ENCODE data around the gene SYNM.

Gene SYNM

DNA sequence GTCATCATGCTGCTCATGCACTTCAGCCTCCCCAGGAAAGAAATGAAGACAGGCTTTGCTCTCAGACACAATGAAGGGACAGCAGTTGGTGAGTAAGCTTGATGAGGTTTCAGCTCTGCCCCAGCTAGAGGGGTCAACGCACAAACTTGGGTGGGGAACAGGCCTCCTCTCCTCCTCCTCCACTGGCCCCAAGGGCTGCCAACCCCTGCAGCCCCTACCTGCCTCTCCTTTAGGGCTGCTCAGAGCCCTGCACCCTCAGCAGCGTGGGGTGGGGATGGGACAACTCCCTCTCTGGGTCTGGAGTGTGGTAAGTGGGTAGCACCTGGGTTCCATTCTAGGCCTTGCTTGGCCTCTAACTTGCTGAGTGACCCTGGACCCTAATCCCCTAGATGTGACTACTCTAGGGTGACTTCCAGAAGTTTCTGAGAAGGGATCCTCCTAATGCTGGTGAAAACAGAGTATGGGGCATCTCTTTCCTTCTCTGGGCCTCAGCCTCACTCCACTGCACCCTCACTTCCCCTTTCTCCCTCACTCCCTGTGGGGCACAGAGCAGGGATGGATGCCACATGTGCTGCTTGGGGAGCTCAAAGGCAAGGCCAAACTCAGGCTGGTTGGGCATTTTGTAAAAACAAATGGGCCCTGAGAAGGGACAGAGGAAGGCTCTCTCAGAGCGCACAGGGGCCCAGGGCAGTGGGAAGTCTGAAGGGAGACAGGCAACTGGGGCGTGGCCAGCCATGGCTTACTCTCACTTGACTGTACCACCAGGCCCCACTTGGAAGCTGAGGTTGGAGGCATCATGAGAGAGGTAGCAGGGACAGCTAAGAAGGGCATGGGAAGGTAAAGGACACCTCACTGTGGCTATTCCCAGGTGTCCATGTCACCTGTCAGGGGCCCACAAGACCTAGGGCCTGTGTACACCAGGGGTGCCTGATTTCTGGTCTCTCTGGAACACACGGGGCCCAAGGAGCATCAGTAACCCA lies 64.0 kb downstream of the SYNM start:
- H3K27ac ChIP-seq (ENCODE audit: low read length): no peak overlapping the region
- no peaks in the 10 kb centered on the region for H3K4me1 ChIP-seq (ENCODE audit: control insufficient read depth, insufficient read depth, low read length)
- no CpG with 5 or more reads among the region's 5 CpGs for WGBS (ENCODE audit: insufficient coverage, insufficient read length)
- H3K4me3 ChIP-seq (ENCODE audit: low read length): no peak overlapping the region
- no peaks in the 10 kb centered on the region for H3K9me3 ChIP-seq (ENCODE audit: control insufficient read depth, insufficient read depth, low read length)
- no peak for DNase-seq (ENCODE audit: low read depth, low spot score)
- H3K27me3 ChIP-seq (ENCODE audit: control insufficient read depth, insufficient read depth, low read length): no peaks in the 10 kb centered on the region
- H3K36me3 ChIP-seq (ENCODE audit: control insufficient read depth, insufficient read depth, low read length): no peaks in the 10 kb centered on the region

DNA sequence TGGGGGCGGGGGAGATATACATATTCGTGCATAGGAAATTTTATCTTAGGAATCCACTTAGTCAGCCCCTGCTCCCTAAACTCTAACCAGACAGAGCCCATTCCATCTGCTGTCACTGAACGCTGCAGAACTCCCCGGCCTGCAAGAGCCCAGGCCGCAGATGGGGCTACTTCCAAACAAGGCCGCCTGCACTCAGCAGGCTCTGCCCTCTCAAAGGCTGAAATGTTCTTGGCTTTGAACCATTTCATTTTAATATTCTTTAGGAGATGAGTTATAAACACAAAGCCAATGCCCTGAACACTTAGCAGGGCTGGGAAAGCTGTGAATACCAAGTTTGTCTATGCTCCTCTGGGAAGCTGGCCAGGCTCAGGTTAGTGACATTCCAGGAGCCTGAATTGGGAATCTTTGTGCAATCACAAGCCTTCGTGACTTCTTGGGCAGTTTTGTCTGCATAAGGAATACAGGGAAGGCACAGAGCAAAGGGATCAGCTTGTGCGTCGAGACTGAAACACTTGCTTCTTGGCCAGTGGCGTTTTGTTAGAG lies 65.0 kb downstream of the SYNM start:
- Histone ChIP-seq H3K36me3 (ENCODE audit: control insufficient read depth, insufficient read depth, low read length) (no peaks in the 10 kb centered on the region), H3K27ac (ENCODE audit: low read length) (no peak overlapping the region), H3K4me3 (ENCODE audit: low read length) (no peak overlapping the region), H3K9me3 (ENCODE audit: control insufficient read depth, insufficient read depth, low read length) (no peaks in the 10 kb centered on the region), H3K27me3 (ENCODE audit: control insufficient read depth, insufficient read depth, low read length) (no peaks in the 10 kb centered on the region), H3K4me1 (ENCODE audit: control insufficient read depth, insufficient read depth, low read length) (no peaks in the 10 kb centered on the region)
- no CpG with 5 or more reads among the region's 10 CpGs for WGBS (ENCODE audit: insufficient coverage, insufficient read length)
- no peak for DNase-seq (ENCODE audit: low read depth, low spot score)

DNA sequence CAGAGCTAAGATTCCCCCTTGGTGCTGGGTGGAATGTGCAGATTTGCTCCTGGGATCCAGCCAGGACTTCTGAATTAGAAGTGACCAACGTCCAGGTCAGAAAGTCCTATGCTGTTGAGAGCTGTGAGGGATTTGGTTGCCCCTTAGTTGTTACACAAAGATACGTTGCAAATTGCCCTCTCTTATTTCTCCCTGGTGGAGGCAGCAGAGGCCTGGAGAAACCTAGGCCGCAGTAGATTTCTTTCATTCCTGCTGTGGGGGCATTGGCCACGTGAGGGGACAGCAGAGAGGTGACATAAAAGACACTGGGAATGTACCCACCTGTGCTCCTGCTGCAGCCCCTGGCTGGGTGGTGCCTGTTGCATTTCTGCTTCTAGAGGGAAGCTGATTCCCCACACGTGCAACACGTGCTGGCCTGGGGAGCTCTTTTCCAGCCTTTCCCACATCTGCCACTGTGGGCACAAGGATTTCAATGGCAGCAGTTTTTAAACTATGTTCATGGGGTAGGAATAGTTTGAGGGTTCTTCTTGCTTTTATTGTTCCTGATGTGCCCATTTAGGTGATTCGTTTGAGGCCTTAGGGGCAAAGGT lies 65.7 kb downstream of the SYNM start:
- H3K27me3 ChIP-seq (ENCODE audit: control insufficient read depth, insufficient read depth, low read length): no peaks in the 10 kb centered on the region
- DNase-seq (ENCODE audit: low read depth, low spot score): no peak
- no peaks in the 10 kb centered on the region for H3K36me3 ChIP-seq (ENCODE audit: control insufficient read depth, insufficient read depth, low read length)
- no peaks in the 10 kb centered on the region for H3K9me3 ChIP-seq (ENCODE audit: control insufficient read depth, insufficient read depth, low read length)
- no peak overlapping the region for H3K4me3 ChIP-seq (ENCODE audit: low read length)
- H3K4me1 ChIP-seq (ENCODE audit: control insufficient read depth, insufficient read depth, low read length): no peaks in the 10 kb centered on the region
- WGBS (ENCODE audit: insufficient coverage, insufficient read length): no CpG with 5 or more reads among the region's 7 CpGs
- no peak overlapping the region for H3K27ac ChIP-seq (ENCODE audit: low read length)

DNA sequence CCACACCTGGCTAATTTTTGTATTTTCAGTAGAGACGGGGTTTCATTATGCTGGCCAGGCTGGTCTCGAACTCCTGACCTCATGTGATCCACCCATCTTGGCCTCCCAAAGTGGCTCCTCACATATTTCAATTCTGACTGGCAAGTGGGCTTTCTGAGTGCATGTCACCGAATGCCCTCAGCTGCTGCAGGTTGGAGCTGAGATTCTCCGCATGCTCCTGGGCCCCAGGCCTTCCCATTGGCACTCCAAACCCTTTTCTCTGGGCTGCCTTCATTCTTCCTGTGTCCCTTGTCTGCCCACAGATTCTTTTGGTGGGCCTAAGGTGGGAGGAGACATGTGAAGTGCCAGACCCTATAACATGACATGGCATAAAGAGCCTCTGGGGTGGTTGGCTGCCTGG lies 67.3 kb downstream of the SYNM start:
- H3K4me3 ChIP-seq (ENCODE audit: low read length): no peak overlapping the region
- no CpG with 5 or more reads among the region's 4 CpGs for WGBS (ENCODE audit: insufficient coverage, insufficient read length)

DNA sequence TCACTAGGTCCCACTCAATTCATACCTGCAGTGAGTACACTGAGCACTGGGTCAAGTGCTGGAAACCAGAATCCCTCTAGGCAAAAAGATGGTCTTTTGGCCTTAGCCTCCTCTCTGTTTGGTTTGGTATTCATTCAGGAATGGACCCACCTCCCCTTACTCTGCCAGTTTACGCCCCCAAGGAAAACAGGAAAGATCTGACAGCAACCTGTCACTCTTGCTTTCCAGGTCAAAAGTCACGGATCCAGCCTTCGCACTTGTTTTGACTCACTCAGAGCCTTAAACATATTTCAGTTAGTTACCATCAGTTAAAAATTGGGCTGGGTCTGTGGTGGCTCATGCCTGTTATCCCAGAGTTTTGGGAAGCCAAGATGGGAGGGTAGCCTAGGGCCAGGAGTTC lies 68.1 kb downstream of the SYNM start:
- H3K4me3 ChIP-seq (ENCODE audit: low read length): no peak overlapping the region
- no peak overlapping the region for H3K27ac ChIP-seq (ENCODE audit: low read length)
- H3K4me1 ChIP-seq (ENCODE audit: control insufficient read depth, insufficient read depth, low read length): no peaks in the 10 kb centered on the region
- no CpG with 5 or more reads among the region's 3 CpGs for WGBS (ENCODE audit: insufficient coverage, insufficient read length)
- DNase-seq (ENCODE audit: low read depth, low spot score): no peak
- H3K9me3 ChIP-seq (ENCODE audit: control insufficient read depth, insufficient read depth, low read length): no peaks in the 10 kb centered on the region
- H3K27me3 ChIP-seq (ENCODE audit: control insufficient read depth, insufficient read depth, low read length): no peaks in the 10 kb centered on the region
- H3K36me3 ChIP-seq (ENCODE audit: control insufficient read depth, insufficient read depth, low read length): no peaks in the 10 kb centered on the region

More for the DNA sequence above, 67.3 kb downstream of the SYNM start:
- no peaks in the 10 kb centered on the region for H3K27me3 ChIP-seq (ENCODE audit: control insufficient read depth, insufficient read depth, low read length)
- no peaks in the 10 kb centered on the region for H3K9me3 ChIP-seq (ENCODE audit: control insufficient read depth, insufficient read depth, low read length)
- H3K36me3 ChIP-seq (ENCODE audit: control insufficient read depth, insufficient read depth, low read length): no peaks in the 10 kb centered on the region
- DNase-seq (ENCODE audit: low read depth, low spot score): no peak
- H3K4me1 ChIP-seq (ENCODE audit: control insufficient read depth, insufficient read depth, low read length): no peaks in the 10 kb centered on the region
- no peak overlapping the region for H3K27ac ChIP-seq (ENCODE audit: low read length)

DNA sequence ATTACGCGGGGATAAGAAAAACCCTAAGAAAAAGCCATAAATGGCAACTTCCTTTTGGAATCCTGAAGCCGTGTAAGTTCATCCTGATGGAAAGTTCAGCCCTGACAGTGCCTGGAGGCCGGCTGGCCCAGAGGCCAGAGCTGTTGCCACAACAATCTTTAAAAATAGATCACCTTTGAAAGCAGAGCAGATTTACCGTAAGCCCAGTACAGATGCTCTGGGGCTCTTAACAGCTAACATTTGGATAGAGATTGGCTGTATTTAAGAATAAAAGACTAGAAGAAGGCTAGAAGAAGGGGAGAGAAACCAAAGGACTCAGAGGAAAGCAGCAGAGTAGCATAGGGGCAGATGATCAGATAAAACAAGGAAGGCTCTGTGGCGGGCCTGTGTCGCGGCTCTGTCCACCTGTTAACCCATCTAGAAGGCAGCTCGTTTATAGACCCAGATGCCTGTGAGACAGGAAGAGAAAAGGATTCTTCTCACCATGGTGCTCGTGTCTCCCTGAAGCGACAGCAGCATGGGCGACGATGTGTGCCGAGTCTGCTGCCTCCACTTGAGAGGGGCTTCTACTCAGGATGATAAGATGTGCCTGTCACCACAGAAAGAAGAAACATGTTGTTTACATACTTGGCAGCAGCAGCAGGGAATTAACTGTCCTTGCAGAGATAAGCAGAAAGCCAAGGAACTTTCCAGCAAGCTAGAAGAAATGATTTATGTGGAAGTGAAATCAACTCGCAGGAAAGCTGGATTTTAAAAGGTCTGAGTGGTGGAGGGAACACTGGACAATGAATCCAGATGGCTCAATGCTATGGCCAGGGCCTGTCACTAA lies 69.9 kb downstream of the SYNM start:
- Histone ChIP-seq H3K4me3 (ENCODE audit: low read length) (no peak overlapping the region), H3K27ac (ENCODE audit: low read length) (no peak overlapping the region), H3K36me3 (ENCODE audit: control insufficient read depth, insufficient read depth, low read length) (no peaks in the 10 kb centered on the region), H3K27me3 (ENCODE audit: control insufficient read depth, insufficient read depth, low read length) (no peaks in the 10 kb centered on the region), H3K9me3 (ENCODE audit: control insufficient read depth, insufficient read depth, low read length) (no peaks in the 10 kb centered on the region), H3K4me1 (ENCODE audit: control insufficient read depth, insufficient read depth, low read length) (no peaks in the 10 kb centered on the region)
- DNase-seq (ENCODE audit: low read depth, low spot score): no peak
- WGBS (ENCODE audit: insufficient coverage, insufficient read length): no CpG with 5 or more reads among the region's 15 CpGs

DNA sequence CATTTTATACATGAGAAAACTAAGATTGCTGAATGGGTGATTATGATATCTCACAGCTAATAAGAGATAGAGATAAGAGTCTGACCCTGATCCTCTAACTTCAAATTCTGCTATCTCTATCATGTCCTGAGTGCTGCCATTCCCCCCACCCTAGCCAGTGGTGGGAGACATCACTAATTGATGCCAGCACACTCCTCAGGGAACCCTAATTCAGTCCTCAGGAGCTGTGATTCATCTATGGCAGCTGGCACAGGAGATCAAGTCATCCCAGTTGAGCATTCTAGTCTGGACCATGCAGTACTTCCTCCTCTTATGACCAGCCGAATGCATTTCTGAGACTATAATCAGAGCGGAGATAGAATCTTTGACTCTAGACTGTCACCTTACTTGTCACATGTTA lies 71.9 kb downstream of the SYNM start:
- no CpG with 5 or more reads among the region's 2 CpGs for WGBS (ENCODE audit: insufficient coverage, insufficient read length)
- Histone ChIP-seq H3K9me3 (ENCODE audit: control insufficient read depth, insufficient read depth, low read length) (no peaks in the 10 kb centered on the region), H3K4me1 (ENCODE audit: control insufficient read depth, insufficient read depth, low read length) (peaks cover 2% of the 10 kb centered on the region; the same call in 1 of the 2 replicates), H3K27me3 (ENCODE audit: control insufficient read depth, insufficient read depth, low read length) (no peaks in the 10 kb centered on the region), H3K4me3 (ENCODE audit: low read length) (no peak overlapping the region), H3K36me3 (ENCODE audit: control insufficient read depth, insufficient read depth, low read length) (no peaks in the 10 kb centered on the region), H3K27ac (ENCODE audit: low read length) (no peak overlapping the region)
- DNase-seq (ENCODE audit: low read depth, low spot score): no peak

DNA sequence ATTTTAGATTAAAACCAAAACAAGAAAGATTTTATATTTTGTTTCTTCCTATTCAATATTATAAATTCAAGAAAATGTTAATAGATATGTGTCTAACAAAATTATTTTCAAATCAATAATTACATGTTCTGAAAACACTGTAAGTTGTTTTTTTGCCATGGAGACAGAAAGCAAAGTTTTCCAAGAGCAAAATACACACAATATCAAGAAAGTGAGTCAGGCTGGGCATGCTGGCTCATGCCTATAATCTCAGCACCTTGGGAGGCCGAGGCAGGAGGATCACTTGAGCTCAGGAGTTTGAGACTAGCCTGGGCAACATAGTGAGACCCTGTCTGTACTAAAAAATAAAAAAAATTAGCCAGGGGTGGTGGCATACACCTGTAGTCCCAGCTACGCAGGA lies 72.8 kb downstream of the SYNM start:
- no peak overlapping the region for H3K27ac ChIP-seq (ENCODE audit: low read length)
- no peak overlapping the region for H3K4me3 ChIP-seq (ENCODE audit: low read length)
- H3K27me3 ChIP-seq (ENCODE audit: control insufficient read depth, insufficient read depth, low read length): no peaks in the 10 kb centered on the region
- no peaks in the 10 kb centered on the region for H3K36me3 ChIP-seq (ENCODE audit: control insufficient read depth, insufficient read depth, low read length)
- no peaks in the 10 kb centered on the region for H3K9me3 ChIP-seq (ENCODE audit: control insufficient read depth, insufficient read depth, low read length)
- H3K4me1 ChIP-seq (ENCODE audit: control insufficient read depth, insufficient read depth, low read length): peaks cover 2% of the 10 kb centered on the region; the same call in 1 of the 2 replicates
- no CpG with 5 or more reads among the region's 2 CpGs for WGBS (ENCODE audit: insufficient coverage, insufficient read length)
- DNase-seq (ENCODE audit: low read depth, low spot score): no peak

DNA sequence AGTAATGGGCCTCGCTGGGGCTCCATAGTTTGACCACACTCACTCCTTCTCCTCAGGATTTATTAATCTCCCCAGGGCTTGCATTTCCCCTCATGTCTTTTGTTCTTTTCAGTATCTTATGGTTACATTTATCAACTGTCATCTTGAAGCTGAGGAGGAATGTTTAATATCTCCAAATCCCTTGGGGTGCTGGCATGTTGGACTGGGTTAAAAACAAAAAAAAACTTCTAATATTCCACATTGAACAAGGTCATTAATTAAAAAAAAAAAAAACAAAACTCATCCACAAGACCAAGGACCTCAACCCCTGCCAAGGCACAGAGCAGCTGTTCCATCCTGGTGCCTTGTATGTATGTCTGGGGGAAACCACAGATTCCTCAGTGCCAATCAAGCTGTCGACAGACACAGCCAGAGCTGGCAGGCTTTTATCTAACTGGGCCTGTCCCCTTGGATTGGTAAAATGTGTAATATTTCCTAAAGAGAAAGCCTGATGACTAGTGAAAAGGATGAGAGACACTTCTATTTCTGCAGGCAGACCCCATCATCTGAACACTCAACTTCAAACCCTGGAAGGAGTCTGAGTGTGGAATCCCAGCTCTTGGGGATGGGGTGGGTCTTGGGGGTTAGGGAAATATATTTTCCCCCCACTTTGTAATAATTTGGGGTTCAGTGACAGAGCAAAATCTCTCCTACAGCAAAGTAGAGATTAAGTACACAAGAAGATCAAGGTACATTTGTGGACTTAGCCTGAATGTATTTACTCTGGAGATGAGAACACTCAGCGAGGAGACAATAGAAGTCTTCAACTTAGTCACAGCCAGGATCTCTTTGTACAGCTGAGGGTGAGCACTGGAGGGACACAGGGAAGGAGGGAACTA lies 75.4 kb downstream of the SYNM start:
- Histone ChIP-seq H3K27ac (ENCODE audit: low read length) (no peak overlapping the region), H3K36me3 (ENCODE audit: control insufficient read depth, insufficient read depth, low read length) (no peaks in the 10 kb centered on the region), H3K9me3 (ENCODE audit: control insufficient read depth, insufficient read depth, low read length) (no peaks in the 10 kb centered on the region), H3K27me3 (ENCODE audit: control insufficient read depth, insufficient read depth, low read length) (no peaks in the 10 kb centered on the region), H3K4me3 (ENCODE audit: low read length) (no peak overlapping the region), H3K4me1 (ENCODE audit: control insufficient read depth, insufficient read depth, low read length) (peaks cover 4% of the 10 kb centered on the region)
- no peak for DNase-seq (ENCODE audit: low read depth, low spot score)
- WGBS (ENCODE audit: insufficient coverage, insufficient read length): no CpG with 5 or more reads among the region's 3 CpGs
